ENCODE results near the gene USP36. TPM values are rescaled to one million over a fixed set of nuclear protein-coding genes. Genes with fewer than 3 reads are reported as not detected.

USP36 gene
- total and polyA plus RNA-seq, 9 of the 15 experiments (the other 6 are each of a cell fraction or from before 2014, with no cell fraction given) = 6.4 to 72.8 (median 22.5) TPM

GRCh38 chr17:78759203-78759968, 81.2 kb downstream of the USP36 start:
- no TSS peak for BruUV-seq (replicated peaks)
- peak in 1 of 4 experiments; percentile 47 for DNase-seq (ENCODE audit: extremely low read depth in 1 of 4, low spot score in 3 of 4)
- intact Hi-C loops (cut with micrococcal nuclease) = no loop called here
- in situ Hi-C loops (cut with MboI) = no loop called here
- POLR2A ChIA-PET = interaction anchor here (0.7 kb wide), 1 partner anchor 99 kb away, joined by 3 read pairs; no protein-coding TSS in a partner anchor
- ATAC-seq = peak; percentile 66
- Histone ChIP-seq H3K36me3 (ENCODE audit: control insufficient read depth, insufficient read depth, low read length) (no peaks in the 10 kb centered on the region), H3K4me1 (replicated peaks in 1 of 2; ENCODE audit: control insufficient read depth in 2 of 2, insufficient read depth in 2 of 2, low read length in 2 of 2) (peaks cover 15 to 17% of the 10 kb centered on the region in 2 experiments; a peak in 4 of 5 replicates), H3K4me3 (no peak overlapping the region), H3K9me1 (ENCODE audit: control insufficient read depth, insufficient read depth, low read length) (no peaks in the 10 kb centered on the region), H3K4me2 (ENCODE audit: insufficient read depth, low read length) (peak overlapping the region; percentile 57; the same call in 1 of the 2 replicates), H3K9me3 (replicated peaks; ENCODE audit: control insufficient read depth, insufficient read depth, low read depth, low read length) (no peaks in the 10 kb centered on the region), H2AFZ (ENCODE audit: low read depth, low read length) (no peak overlapping the region), H3K79me2 (ENCODE audit: control insufficient read depth, insufficient read depth, low read length) (peaks cover 49% of the 10 kb centered on the region), H3K27ac (ENCODE audit: extremely low read depth, low read depth, low read length) (peak overlapping the region; percentile 42; the same call in 1 of the 3 replicates), H4K20me1 (replicated peaks; ENCODE audit: control insufficient read depth, insufficient read depth, low read length) (peaks cover 3% of the 10 kb centered on the region; the same call in 1 of the 2 replicates), H3K9ac (ENCODE audit: insufficient read depth in 1 of 2, low read depth in 2 of 2, low read length in 2 of 2) (0 out of 4 replicates have a peak overlapping the region, but pooled peaks of 1 of the 2 experiments have one; percentile 32), H3K27me3 (ENCODE audit: control insufficient read depth in 2 of 2, insufficient read depth in 2 of 2, low read length in 2 of 2) (no peaks in the 10 kb centered on the region)
- 54% methylated on average over 11 of the region's 11 CpGs for WGBS (ENCODE audit: insufficient coverage, low coverage, missing lambda C conversion rate)
- FAIRE-seq = no peak
- CTCF ChIA-PET (ENCODE audit: low intra/inter-chr PET ratio) = interaction anchor here (0.6 kb wide), 1 partner anchor 62 kb away, joined by 3 read pairs; no protein-coding TSS in a partner anchor
- TF ChIP-seq GATA2 (CRISPR knock-in tag; IDR thresholded peaks at IDR 0.05) = no peak
- peak; percentile 54; the same call in 1 of the 2 replicates for TF ChIP-seq FOXJ3 (CRISPR knock-in tag; IDR thresholded peaks at IDR 0.05)
- 0 out of 2 replicates have a peak, but pooled peaks have one; percentile 5 for TF ChIP-seq CEBPB (tag; IDR thresholded peaks at IDR 0.05)
- no peak for TF ChIP-seq TFE3 (CRISPR knock-in tag; IDR thresholded peaks at IDR 0.05)
- peak; percentile 5; the same call in 1 of the 2 replicates for TF ChIP-seq MYC (IDR thresholded peaks at IDR 0.05; ENCODE audit: low read depth, low read length)
- TF ChIP-seq MYC (CRISPR knock-in tag; IDR thresholded peaks at IDR 0.05; ENCODE audit: borderline replicate concordance, low read depth) = no peak
- TF ChIP-seq MNT (conservative IDR thresholded peaks at IDR 0.05) = 0 out of 4 replicates have a peak, but pooled peaks of 1 of the 2 experiments have one; percentile 3
- TF ChIP-seq GTF3C2 (IDR thresholded peaks at IDR 0.05; ENCODE audit: borderline replicate concordance, extremely low read depth, insufficient read length) = no peak
- peak; percentile 93 for TF ChIP-seq FOXJ2 (tag; IDR thresholded peaks at IDR 0.05)
- TF ChIP-seq NEUROD1 (IDR thresholded peaks at IDR 0.05; ENCODE audit: borderline replicate concordance, low read depth, low read length, partially characterized antibody) = no peak
- TF ChIP-seq VEZF1 (CRISPR knock-in tag; IDR thresholded peaks at IDR 0.05) = peak; percentile 31; the same call in 1 of the 2 replicates
- TF ChIP-seq NFIC (IDR thresholded peaks at IDR 0.05) = peak; percentile 62

Measured in K562 (cell line).